ENCODE results near the gene RBBP4. TPM values are rescaled to one million over a fixed set of nuclear protein-coding genes. Genes with fewer than 3 reads are reported as not detected.

RBBP4 gene
- total and polyA plus RNA-seq, 2 of the 13 experiments (the other 11 are each of a cell fraction or from before 2014, with no cell fraction given): 64.4 to 166 TPM

- TF ChIP-seq ZNF562 (CRISPR knock-in tag; IDR thresholded peaks at IDR 0.05; ENCODE audit: borderline replicate concordance) (no peak), ZMYM4 (CRISPR knock-in tag; IDR thresholded peaks at IDR 0.05) (0 out of 2 replicates have a peak, but pooled peaks have one; percentile 3), GATA4 (IDR thresholded peaks at IDR 0.05; ENCODE audit: borderline replicate concordance, low read depth) (peak; percentile 31; the same call in 1 of the 2 replicates), LRRFIP1 (CRISPR knock-in tag; conservative IDR thresholded peaks at IDR 0.05) (no peak), PRDM10 (CRISPR knock-in tag; IDR thresholded peaks at IDR 0.05; ENCODE audit: low read depth) (no peak), ZNF878 (CRISPR knock-in tag; IDR thresholded peaks at IDR 0.05) (no peak), E2F2 (CRISPR knock-in tag; IDR thresholded peaks at IDR 0.05; ENCODE audit: borderline replicate concordance) (no peak), ZNF414 (CRISPR knock-in tag; IDR thresholded peaks at IDR 0.05) (no peak), KLF15 (CRISPR knock-in tag; IDR thresholded peaks at IDR 0.05; ENCODE audit: borderline replicate concordance) (no peak), IRF1 (CRISPR knock-in tag; IDR thresholded peaks at IDR 0.05; ENCODE audit: low read depth) (no peak), ZNF672 (CRISPR knock-in tag; IDR thresholded peaks at IDR 0.05) (no peak), KDM3A (CRISPR knock-in tag; IDR thresholded peaks at IDR 0.05; ENCODE audit: low read depth) (no peak), ZNF549 (CRISPR knock-in tag; IDR thresholded peaks at IDR 0.05) (no peak), FOXA1 (IDR thresholded peaks at IDR 0.05) (no peak), FOXA1 (CRISPR knock-in tag; IDR thresholded peaks at IDR 0.05) (no peak; the same call in 1 of the 2 replicates), ATF7-NPFF (CRISPR knock-in tag; IDR thresholded peaks at IDR 0.05; ENCODE audit: low read depth) (0 out of 2 replicates have a peak, but pooled peaks have one; percentile 7), ZNF678 (CRISPR knock-in tag; IDR thresholded peaks at IDR 0.05) (no peak), IKZF1 (IDR thresholded peaks at IDR 0.05) (no peak), ATAD3A (CRISPR knock-in tag; IDR thresholded peaks at IDR 0.05) (no peak), YEATS2 (CRISPR knock-in tag; IDR thresholded peaks at IDR 0.05; ENCODE audit: borderline replicate concordance) (no peak; the same call in 1 of the 2 replicates), ZBTB37 (CRISPR knock-in tag; IDR thresholded peaks at IDR 0.05) (no peak)
These were observed 708 bp upstream of the RBBP4 start, which contains the start of gene ZBTB8OS (continued) for GRCh38 chr1:32650248-32650751.
